Endothelial cell of hepatic sinusoid (primary cell): ENCODE measurements around the gene AUTS2.
"Not testable (repeated sequence)": the region's sequence is repeated elsewhere in the genome, so short reads cannot be mapped to it uniquely, and the experiment has no call there.

Experiments
- in situ Hi-C: cut with HindIII; loops from 2 replicates; pipeline ENCODE4 v1.10.0; 2017; ENCODE audit warnings: low sequenced_read_pairs

Gene AUTS2

DNA sequence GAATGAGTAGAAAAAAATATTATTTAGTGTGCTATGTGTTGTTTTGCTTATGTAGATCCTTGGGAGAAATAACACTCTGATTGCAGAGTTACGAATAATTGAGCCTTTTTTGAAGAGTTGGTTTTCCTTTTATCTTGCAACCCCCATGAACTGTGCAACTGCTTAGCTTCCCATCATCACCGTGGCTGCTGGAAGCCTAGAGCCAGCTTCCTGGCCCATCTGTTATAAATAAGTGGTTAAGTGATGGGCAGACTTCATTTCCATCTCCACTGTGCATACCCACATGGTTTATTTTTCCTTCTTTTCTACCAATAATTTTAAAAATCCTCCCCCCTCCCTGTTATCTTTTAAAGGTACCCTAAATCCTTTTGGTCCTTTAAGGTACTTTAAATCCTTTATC, 978.8 kb downstream of the AUTS2 start:
- in situ Hi-C loops: no loop called here

DNA sequence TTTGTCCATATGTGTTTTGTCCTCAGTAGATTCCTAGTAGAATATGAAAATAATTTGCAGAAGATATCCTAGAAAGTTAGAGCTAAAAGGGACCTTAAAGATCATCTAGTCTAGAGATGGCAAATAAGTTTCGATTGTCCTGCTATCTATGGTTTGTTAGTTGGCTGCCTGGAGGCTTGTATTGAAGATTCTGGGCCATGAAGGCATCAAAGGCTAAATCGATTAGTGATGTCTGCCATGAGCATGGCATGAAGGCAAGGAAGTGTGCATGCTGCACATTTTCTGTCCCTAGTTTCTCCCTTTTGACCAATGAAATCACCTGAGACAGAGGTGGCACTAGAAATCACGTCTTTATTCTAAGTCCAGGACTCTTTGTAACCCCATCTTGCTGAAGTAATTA, 979.9 kb downstream of the AUTS2 start:
- in situ Hi-C loops: no loop called here

DNA sequence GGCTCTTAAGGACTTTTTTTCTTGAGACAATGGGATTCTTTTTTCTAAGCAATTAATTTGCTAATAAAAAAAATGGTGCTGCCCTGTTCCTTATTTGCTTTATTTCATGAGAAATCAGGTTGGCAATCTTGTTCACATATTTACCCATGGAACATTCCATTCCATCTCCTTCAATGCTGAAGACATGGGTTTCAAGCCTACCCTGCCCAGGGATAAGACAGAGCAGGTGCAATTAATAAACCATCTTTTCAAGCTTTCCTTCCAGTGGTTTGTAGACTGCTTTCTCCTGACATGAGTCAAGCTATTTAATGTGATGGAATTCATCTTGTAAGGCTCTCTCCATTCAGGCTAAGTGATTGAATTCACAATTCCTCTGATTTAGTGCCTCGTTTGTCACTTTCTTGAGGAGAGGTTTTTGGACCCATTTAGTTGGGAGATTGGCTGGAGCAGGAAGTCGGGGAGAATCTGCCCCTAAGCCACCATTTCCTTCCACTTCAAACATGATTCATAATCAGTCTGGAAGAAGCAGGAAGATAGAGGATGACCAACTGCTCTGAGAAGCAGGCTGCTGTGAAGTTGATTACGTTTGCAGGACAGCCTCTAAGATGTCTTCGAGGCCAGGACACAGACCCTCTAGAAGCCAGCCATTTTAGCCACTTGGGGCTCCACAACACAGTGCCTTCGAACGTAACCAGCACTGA, 981.3 kb downstream of the AUTS2 start:
- in situ Hi-C loops: no loop called here

DNA sequence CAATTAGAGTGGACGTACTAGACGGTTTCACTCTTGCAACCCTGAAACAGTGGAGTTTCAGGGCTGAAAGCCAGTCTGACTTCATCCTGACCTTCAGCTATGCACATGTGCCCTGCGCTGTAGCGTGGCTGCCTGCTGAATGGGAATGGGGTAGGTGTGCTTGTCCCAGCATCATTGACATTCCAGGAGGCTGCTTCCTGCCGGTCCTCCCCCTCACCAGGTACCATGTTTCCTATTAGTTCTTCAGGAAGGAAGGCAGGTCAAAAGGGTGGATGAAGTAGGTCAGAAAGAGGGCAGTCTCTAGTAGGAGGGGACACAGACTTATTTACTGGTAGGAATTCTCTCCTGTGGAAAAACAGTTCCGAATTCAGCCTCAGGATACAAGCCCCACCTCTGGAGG, 981.9 kb downstream of the AUTS2 start:
- in situ Hi-C loops: no loop called here

DNA sequence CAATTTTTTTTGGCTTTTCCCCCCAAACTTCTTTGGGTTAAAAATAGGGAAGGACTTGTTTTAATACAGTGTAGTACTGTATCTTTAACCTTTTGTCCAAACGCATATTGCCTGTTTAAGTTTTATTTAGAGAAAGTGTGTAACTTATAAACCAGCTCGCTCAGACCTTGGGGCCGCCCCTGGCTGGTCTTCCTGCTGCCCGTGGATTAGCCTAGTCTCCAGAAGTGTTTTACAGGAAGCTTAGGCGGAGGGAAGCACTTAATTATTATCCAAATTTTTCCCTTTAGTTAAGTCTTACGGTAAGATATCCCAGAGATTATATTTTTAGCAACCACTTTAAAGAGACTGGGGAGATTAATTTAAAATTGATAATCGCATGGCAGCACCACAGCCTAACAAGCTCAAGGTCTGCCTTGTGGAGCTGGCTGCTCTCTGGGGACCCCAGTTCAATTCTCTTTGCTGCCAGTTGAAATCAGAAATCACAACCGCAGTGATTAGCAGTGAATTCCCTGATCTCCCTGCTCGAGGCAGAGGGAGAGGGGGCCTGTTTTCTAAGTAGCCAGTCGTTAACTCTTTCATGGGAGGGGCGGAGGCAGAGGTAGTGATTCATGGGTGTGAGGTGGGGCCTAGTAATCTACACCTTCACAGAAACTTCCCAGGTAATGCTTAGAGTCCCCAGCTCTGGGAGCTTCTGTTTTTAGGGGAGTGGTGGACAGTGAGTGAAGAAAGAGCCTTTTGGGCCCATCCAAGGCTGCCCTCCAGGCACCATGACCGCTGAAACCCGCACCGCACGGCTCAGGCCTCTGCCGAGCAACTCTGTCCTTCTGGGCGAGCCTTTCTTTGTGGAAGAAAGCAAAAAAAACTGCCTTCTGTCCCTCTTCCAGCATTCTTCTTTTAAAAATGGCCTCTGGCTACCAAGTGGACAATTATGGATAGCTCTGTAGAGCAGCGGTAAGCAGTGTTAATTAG, 984.9 kb downstream of the AUTS2 start:
- in situ Hi-C loops: no loop called here

DNA sequence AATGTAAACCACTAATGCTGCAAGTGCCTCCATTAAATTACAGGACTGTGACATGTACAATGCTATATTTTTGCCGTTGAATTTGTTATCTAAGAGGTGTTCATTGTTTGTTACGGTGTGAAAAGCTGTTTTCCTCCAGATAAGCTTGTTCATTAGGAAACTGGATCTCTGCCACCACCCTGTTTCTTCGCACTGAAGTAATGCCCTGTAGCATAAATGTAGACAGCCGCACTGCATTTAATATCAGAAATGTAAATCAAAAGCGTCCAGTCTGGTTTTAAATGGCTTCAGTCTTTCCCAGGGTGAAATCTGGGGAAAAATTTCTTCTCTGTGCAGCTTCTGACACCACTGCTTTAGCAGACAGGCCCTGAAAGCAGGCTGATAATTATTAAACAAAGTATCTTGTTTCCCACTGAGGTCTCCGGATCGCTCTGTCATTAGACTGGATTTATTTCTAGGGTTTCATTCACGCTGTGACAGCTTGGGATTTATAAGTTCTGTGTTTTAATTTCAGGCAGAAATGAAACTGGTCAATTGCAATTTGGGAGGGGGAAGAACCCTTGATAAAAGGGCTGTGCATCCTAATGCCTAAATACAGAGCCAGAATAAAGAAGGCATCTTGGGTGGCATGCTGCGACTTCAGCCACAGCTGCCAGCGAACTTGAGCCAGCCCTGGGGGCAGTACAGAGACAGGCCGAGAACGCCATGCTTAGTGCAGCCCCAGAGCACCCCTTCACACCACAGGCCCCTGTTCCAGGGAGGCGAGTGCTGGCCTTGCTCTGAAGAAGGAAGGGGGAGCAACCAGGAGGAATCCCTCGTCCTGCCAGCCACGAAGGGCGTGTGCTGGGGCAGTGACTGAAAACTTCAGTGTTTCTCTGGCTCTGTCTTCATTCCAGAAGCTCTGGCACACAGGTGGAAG, 985.9 kb downstream of the AUTS2 start:
- in situ Hi-C loops: no loop called here

DNA sequence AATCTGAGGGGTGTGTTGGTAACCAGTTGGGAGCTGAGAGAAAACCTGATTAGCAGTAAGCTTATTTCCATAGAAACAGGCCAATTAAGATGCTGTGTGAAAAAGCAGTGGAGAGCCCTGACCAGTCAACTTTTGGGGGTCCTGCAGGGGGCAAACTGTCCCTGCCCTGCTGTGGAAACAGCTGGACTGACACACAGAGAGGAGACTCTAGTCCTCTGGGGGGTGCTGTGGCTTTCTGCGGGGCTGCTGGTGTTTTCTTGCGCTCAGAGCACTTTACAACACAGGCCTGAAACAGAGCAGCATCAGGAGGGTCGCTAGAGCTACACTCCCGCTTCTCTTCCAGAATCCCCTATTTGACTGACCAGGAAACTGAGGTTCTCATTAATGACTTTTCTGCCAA, 986.8 kb downstream of the AUTS2 start:
- in situ Hi-C loops: loop anchor here (5.0 kb wide), 1 partner anchor 53 kb away; no protein-coding TSS in a partner anchor

DNA sequence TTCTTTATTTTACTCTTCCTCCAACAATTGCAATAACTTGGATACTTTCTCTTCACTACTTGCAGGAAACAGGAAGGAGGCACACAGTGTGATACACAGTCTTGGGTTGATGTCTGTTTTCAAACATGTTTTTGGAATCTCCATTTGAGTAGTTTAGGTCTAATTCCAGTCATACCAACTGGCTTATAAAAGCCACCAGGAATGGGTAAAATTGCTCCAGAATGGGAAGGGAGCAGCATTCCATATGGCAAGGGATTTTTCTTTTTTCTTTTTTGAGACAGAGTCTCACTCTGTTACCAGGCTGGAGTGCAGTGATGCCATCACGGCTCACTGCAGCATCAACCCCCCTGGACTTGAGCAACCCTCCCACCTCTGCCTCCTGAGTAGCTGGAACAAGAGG, 988.5 kb downstream of the AUTS2 start:
- in situ Hi-C loops: loop anchor here (5.0 kb wide), 1 partner anchor 55 kb away; no protein-coding TSS in a partner anchor

DNA sequence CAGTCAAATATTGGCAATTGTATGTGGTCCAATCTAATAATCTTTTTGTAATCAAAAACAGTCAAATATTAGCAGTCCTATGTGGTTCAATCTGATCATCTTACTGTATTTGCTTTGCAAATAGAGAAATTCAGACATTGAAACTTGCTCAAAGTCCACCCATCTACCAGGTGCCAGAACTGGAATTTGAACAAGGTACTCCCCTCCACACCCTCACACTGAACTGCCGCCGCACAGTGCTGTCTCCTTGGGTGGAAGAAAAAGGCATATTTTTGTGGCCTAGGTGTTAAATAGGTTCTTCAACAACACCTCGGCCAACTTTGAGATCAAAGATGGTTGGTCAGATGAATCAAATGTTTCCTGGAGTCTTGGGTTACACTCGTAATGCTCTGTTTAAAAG, 989.5 kb downstream of the AUTS2 start:
- in situ Hi-C loops: loop anchor here (5.0 kb wide), 1 partner anchor 55 kb away; no protein-coding TSS in a partner anchor

DNA sequence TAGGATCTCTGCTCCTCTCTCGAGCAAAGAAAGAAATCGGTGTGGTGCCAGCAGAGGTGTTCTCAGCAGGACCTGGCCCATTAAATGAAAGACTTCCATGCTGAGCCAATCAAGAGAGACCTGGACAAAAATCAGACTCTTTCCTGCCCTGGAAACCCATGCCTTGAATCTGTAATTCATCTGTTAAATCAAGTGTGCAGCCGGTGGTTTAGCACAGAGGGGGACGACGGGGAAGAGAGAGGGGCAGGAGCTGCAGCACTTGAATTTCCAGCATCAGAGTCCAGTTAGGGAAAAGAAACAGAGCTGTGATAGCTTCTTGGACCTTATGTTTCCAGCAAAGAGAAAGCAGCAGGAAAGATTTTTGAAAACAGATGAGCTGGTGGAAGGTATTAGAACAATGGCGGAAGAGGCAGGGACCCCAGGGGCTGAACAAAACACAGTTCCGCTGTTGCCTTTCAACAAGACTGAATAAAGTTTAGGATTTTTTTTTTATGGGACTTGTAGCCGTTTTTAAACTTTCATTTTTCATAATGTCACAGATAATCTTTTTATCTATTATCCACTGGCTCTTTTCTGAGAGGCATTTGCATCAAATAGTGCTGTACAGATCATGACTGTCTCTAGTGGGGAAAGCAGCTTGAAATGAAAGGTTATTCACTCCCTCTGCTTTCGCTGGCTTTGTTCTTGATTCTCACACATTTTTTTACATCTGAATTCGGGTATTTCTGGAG, 990.1 kb downstream of the AUTS2 start:
- in situ Hi-C loops: loop anchor here (5.0 kb wide), 1 partner anchor 56 kb away; no protein-coding TSS in a partner anchor

DNA sequence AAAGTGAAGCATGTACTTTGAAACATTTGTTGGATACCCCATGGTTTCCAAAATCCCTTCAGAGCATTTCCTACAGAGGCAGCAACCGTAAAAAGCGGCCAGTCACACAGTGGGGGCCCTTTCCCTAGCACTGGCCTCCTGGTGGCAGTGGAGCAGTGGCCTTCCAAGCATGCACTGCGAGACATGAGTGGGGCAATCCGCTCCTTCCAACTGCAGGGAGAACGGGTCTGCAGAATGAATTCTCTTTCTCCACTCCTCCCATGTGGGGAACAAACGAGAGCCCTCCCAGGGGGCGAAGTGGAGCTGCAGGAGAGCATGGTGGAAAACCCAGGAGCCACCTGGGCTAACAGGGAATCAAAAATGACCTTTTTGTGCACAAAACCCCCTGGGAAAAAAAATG, 990.7 kb downstream of the AUTS2 start:
- in situ Hi-C loops: loop anchor here (5.0 kb wide), 1 partner anchor 57 kb away; no protein-coding TSS in a partner anchor

DNA sequence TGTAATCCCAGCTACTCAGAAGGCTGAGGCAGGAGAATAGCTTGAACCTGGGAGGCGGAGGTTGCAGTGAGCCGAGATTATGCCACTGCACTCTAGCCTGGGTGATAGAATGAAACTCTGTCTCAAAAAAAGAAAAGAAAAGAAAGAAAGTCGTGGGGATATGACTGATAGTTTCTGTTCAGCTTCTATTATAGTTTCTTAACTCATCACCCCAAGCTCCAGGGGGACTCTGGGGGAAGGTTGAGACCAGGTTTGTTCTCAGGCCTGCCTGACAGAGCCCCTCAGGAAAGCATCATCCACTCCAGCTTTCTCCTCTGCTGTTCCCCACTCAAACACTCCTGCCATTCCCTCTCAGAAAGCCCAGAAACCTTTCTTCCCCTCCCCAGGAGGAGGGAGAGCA, 991.3 kb downstream of the AUTS2 start:
- in situ Hi-C loops: loop anchor here (5.0 kb wide), 1 partner anchor 57 kb away; no protein-coding TSS in a partner anchor

DNA sequence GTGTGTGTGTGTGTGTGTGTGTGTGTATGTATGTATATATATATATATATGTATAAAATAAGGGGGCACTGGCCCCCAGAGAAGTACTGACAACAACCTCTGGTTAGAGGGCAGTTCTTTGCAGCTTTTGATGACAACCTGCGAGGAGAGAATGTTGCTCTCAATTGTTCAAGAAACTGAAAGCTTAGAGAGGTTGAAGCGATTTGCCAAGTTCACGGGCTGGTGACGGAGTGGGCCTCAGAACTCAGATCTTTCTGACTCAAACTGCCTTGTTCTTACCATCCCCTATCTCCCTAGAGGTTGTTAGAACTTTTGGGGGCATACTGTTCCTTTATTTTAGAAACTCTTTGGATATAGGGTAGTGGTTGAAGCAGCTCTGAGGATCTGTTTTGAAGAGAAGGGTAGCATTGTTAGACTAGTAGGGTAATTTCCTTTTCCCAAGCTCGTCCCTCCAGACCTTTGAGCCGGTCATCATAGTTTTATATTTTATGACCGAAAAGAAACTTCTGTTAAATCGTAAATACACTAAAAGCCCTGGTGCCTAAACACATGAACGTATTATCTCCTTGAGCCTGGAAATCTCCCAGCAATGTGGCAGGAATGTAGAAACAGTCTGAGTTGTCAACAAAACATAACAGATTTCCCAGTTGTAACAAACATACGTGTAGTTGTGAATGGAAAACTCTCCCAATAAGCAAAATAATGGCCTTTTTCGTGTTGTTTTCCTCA, 992.0 kb downstream of the AUTS2 start:
- in situ Hi-C loops: no loop called here

DNA sequence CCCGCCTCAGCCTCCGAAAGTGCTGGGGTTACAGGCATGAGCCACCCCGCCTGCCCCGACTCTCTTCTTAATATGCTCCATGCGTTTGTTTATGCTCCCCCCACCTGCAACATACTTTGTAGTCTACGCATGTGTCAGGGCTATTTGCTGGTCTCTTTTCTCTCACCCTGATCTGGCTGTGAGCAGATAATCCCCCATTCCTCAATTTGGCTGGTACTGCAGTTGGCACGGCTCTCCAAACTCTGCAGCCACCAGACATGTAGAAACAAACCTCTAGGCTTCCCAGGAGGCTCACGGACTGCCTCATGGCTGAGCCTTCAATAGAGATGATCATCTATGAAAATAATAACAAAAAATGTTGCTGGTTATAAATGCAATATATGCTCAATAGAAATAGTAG, 993.4 kb downstream of the AUTS2 start:
- in situ Hi-C loops: no loop called here

DNA sequence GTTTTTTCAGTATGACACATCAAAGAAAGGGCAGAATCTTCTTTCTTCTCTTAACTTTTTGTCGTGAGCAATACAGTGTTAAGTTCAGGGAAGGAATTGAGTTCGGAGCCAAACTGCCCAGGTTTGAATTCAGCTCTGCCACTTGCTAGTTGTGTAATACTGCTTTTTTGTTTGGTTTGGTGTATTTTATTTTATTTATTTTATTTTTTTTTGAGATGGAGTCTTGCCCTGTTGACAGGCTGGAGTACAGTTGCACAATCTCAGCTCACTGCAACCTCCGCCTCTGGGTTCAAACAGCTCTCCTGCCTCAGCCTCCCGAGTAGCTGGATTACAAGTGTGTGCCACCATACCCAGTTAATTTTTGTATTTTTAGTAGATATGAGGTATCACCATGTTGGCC, 993.9 kb downstream of the AUTS2 start:
- in situ Hi-C loops: no loop called here

DNA sequence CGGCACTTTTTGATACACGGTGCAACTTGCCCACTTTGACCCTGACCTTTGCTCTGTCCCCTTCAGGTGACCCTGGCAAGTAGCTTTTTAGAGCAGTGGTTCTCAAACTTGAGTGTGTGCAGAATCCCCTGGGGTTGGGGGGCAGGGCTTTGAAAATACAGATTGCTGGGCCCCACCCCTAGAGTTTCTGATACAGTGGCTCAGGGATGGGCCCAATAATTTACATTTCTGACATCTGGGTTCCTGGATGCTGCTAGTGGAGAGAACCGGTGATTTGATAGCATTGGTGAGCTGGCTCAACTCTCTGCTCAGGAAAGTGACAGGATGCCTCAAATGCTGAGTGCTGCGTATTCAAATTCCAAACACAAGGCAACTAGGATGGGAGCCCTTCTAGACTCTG, 995.9 kb downstream of the AUTS2 start:
- in situ Hi-C loops: no loop called here

DNA sequence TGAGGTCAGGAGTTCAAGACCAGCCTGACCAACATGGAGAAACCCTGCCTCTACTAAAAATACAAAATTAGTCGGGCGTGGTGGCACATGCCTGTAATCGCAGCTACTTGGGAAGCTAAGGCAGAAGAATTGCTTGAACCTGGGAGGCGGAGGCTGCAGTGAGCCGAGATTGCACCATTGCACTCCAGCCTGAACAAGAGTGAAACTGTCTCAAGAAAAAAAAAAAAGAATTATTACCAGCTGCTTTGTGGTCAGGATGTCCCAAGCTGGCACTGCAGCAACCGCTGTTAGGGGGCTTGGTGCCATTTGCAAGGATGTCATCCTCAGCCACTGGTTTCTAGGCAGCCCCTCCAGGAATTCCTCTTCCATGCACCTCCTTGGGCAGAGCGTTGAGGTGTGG, 996.6 kb downstream of the AUTS2 start:
- in situ Hi-C loops: not testable (repeated sequence)

DNA sequence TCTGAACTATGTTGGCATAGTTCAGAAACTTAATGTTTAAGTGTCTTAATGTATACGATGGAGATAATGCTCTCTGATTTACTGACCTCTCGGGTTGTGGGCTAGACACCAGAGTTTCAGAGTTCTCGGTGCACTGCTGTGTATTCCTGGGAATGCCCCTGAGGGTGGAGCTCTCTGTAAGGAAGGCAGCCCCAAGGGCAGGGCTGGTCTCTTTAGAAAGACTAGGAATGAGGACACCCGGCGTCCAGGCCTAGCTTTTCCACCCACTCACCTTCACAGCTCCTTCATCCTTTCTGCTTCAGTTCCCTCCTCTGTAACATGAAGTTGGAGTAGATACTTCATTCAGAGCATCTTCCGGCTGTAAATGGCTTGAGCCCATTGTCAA, 997.1 kb downstream of the AUTS2 start:
- in situ Hi-C loops: no loop called here
